Fibroblast of skin of left biceps (primary cell): ENCODE measurements around the gene ARHGEF3.

Experiments
- DNase-seq, 2 experiments: peaks; one replicate each; pipeline ENCODE4 v3.0.0-alpha.2; 2013; ENCODE audit warnings: low read depth in 2 of 2

Gene ARHGEF3

DNA sequence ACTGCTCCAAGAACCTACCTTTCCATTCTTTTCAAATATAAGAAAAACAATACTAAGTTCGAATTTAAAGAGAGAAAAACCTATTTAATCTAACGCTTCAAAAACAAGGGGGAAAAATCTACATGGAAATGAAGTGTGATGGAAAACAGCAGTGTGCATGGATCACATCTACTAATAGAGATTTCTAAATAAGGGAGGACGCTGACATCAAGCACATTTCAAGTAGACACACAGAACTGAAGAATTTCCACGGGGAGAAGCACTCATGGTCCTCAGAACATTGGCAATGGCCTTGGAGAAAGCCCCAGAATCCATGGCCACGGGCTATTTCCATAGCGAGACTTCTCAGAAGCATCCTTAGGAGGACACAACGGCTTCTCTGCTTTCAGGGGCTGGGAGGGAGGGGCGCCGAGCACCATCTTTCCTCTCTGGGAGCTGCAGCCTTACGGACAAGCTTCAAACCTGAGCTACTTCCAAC is 119.7 kb downstream of the ARHGEF3 start:
- DNase-seq, result no peak

DNA sequence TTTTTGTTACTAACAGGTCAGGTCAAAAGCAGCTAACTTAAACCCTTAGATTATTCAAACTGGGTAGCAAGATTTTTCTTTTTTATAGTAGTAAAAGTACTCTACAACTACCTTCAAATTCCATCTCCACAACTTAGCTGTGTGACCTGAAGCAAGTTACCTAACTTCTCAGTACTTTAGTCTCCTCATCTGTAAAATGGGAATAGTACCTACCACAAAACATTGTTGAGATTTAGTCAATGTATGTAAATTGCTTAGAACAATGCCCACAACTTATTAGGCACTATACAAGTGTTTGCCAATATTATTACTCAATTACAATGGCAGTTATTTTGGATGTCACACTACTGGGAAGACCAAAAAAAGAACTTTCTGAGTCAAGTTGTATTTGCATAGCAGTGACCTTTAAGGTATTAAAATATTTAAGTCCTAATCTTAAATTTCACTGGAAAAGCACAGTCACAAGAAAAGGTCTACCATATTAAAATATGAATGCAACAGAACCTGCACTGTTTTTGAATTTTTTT is 121.6 kb downstream of the ARHGEF3 start:
- no peak for DNase-seq
